HEK293 (cell line): ENCODE data around the gene ZFYVE28.

Experiments used
- CTCF ChIA-PET: fragments of 350-600 bp; formaldehyde crosslinking; extraction: SDS; loops from one replicate; lab custom pipeline; 2021; ENCODE audit warnings: antibody characterized with exemption; lab: Yijun Ruan, JAX
- POLR2A ChIA-PET: fragments of 300-600 bp; formaldehyde crosslinking; extraction: SDS; loops from one replicate; lab custom pipeline; 2020; ENCODE audit warnings: antibody characterized with exemption, inconsistent platforms; lab: Yijun Ruan, JAX
- H3K27ac ChIP-seq: fragments of 200-500 bp; sonication (Bioruptor generic); 2 replicates; pipeline ENCODE4 v1.5.1; 2014; ENCODE audit warnings: low read depth, low read length, control low read depth, inconsistent platforms; ENCODE audit errors: extremely low read depth
- H3K36me3 ChIP-seq, 2 experiments: fragments of 200-500 bp in 1 of 2; sonication (Bioruptor generic) in 1 of 2; 1 replicate in 1 of 2; 2 replicates in 1 of 2; pipeline ENCODE4 v1.5.1; 2014 to 2017; ENCODE audit warnings: inconsistent platforms in 2 of 2, low read length in 2 of 2; ENCODE audit not compliant: control insufficient read depth in 2 of 2, insufficient read depth in 1 of 2
- H3K4me1 ChIP-seq: fragments of 200-500 bp; sonication (Bioruptor generic); 2 replicates; pipeline ENCODE4 v1.5.1; 2014; ENCODE audit warnings: mild to moderate bottlenecking, low read length, inconsistent platforms; ENCODE audit not compliant: control insufficient read depth, insufficient read depth
- H3K4me3 ChIP-seq: 2 replicates; pipeline ENCODE4 v1.5.1; 2011; ENCODE audit warnings: low read depth, mild to moderate bottlenecking, control low read depth, low read length, moderate library complexity
- H3K9me3 ChIP-seq: fragments of 200-500 bp; sonication (Bioruptor generic); 2 replicates; pipeline ENCODE4 v1.5.1; 2014; ENCODE audit warnings: low read depth, low read length, inconsistent platforms; ENCODE audit not compliant: control insufficient read depth, insufficient read depth
- BCL11B ChIP-seq: fragments of 450-650 bp; formaldehyde crosslinking; IDR thresholded peaks from 2 replicates; pipeline ENCODE4 v1.5.1; 2016; ENCODE audit warnings: low read depth, missing biosample characterization, missing genetic modification characterization
- GFI1B ChIP-seq: fragments of 450-650 bp; formaldehyde crosslinking; IDR thresholded peaks from 2 replicates; pipeline ENCODE4 v1.5.1; 2016; ENCODE audit warnings: missing biosample characterization, missing genetic modification characterization
- GLI4 ChIP-seq: fragments of 450-650 bp; formaldehyde crosslinking; IDR thresholded peaks from 2 replicates; pipeline ENCODE4 v1.5.1; 2016; ENCODE audit warnings: missing biosample characterization, missing genetic modification characterization
- GLIS1 ChIP-seq: fragments of 450-650 bp; formaldehyde crosslinking; IDR thresholded peaks from 2 replicates; pipeline ENCODE4 v1.5.1; 2016; ENCODE audit warnings: missing biosample characterization, missing genetic modification characterization
- KLF9 ChIP-seq: fragments of 450-650 bp; formaldehyde crosslinking; IDR thresholded peaks from 2 replicates; pipeline ENCODE4 v1.5.1; 2016; ENCODE audit warnings: missing biosample characterization, missing genetic modification characterization, low read depth
- OVOL3 ChIP-seq: fragments of 450-650 bp; formaldehyde crosslinking; IDR thresholded peaks from 2 replicates; pipeline ENCODE4 v1.5.1; 2016; ENCODE audit warnings: missing biosample characterization, missing genetic modification characterization
- SP3 ChIP-seq: fragments of 450-650 bp; formaldehyde crosslinking; IDR thresholded peaks from 2 replicates; pipeline ENCODE4 v1.5.1; 2016; ENCODE audit warnings: missing biosample characterization, missing genetic modification characterization
- SP7 ChIP-seq: fragments of 450-650 bp; formaldehyde crosslinking; IDR thresholded peaks from 2 replicates; pipeline ENCODE4 v1.5.1; 2016; ENCODE audit warnings: missing biosample characterization, missing genetic modification characterization
- YY1 ChIP-seq: fragments of 450-650 bp; formaldehyde crosslinking; IDR thresholded peaks from 2 replicates; pipeline ENCODE4 v1.5.1; 2018; ENCODE audit warnings: missing biosample characterization, missing genetic modification characterization
- YY2 ChIP-seq: fragments of 450-650 bp; formaldehyde crosslinking; IDR thresholded peaks from 2 replicates; pipeline ENCODE4 v1.5.1; 2016; ENCODE audit warnings: missing biosample characterization, missing genetic modification characterization
- ZBTB17 ChIP-seq: fragments of 450-650 bp; formaldehyde crosslinking; IDR thresholded peaks from 2 replicates; pipeline ENCODE4 v1.5.1; 2016; ENCODE audit warnings: missing biosample characterization, missing genetic modification characterization
- ZBTB7A ChIP-seq: fragments of 450-650 bp; formaldehyde crosslinking; IDR thresholded peaks from 2 replicates; pipeline ENCODE4 v1.5.1; 2016; ENCODE audit warnings: low read depth, missing biosample characterization, missing genetic modification characterization
- ZFHX2 ChIP-seq: fragments of 450-650 bp; formaldehyde crosslinking; conservative IDR thresholded peaks from 2 replicates; pipeline ENCODE4 v1.5.1; 2016; ENCODE audit warnings: missing biosample characterization, missing genetic modification characterization
- ZNF174 ChIP-seq: fragments of 450-650 bp; formaldehyde crosslinking; IDR thresholded peaks from 2 replicates; pipeline ENCODE4 v1.5.0; 2017; ENCODE audit warnings: missing biosample characterization, mild to moderate bottlenecking, missing genetic modification characterization
- ZNF302 ChIP-seq: fragments of 450-650 bp; formaldehyde crosslinking; IDR thresholded peaks from 2 replicates; pipeline ENCODE4 v1.5.1; 2016; ENCODE audit warnings: missing biosample characterization, missing genetic modification characterization, low read depth
- ZNF324 ChIP-seq: fragments of 450-650 bp; formaldehyde crosslinking; IDR thresholded peaks from 2 replicates; pipeline ENCODE4 v1.5.1; 2016; ENCODE audit warnings: missing biosample characterization, missing genetic modification characterization
- ZNF341 ChIP-seq: fragments of 450-650 bp; formaldehyde crosslinking; IDR thresholded peaks from 2 replicates; pipeline ENCODE4; 2016; ENCODE audit warnings: low read depth, missing biosample characterization, missing genetic modification characterization
- ZNF37A ChIP-seq: fragments of 450-650 bp; IDR thresholded peaks from 2 replicates; pipeline ENCODE4 v1.5.1; 2018; ENCODE audit warnings: missing biosample characterization, missing genetic modification characterization
- ZNF404 ChIP-seq: fragments of 450-650 bp; formaldehyde crosslinking; IDR thresholded peaks from 2 replicates; pipeline ENCODE4 v1.5.1; 2017; ENCODE audit warnings: missing biosample characterization, missing genetic modification characterization
- ZNF416 ChIP-seq: fragments of 450-650 bp; formaldehyde crosslinking; IDR thresholded peaks from 2 replicates; pipeline ENCODE4 v1.5.1; 2016; ENCODE audit warnings: missing biosample characterization, missing genetic modification characterization
- ZNF544 ChIP-seq: fragments of 450-650 bp; formaldehyde crosslinking; IDR thresholded peaks from 2 replicates; pipeline ENCODE4 v1.5.0; 2017; ENCODE audit warnings: missing biosample characterization, missing genetic modification characterization
- ZNF549 ChIP-seq: fragments of 450-650 bp; IDR thresholded peaks from 2 replicates; pipeline ENCODE4 v1.5.1; 2018; ENCODE audit warnings: missing biosample characterization, missing genetic modification characterization, mild to moderate bottlenecking, inconsistent platforms, moderate library complexity
- ZNF560 ChIP-seq: fragments of 450-650 bp; formaldehyde crosslinking; IDR thresholded peaks from 2 replicates; pipeline ENCODE4 v1.5.1; 2017; ENCODE audit warnings: missing biosample characterization, missing genetic modification characterization, borderline replicate concordance
- ZNF571 ChIP-seq: fragments of 450-650 bp; formaldehyde crosslinking; IDR thresholded peaks from 2 replicates; pipeline ENCODE4 v1.5.0; 2017; ENCODE audit warnings: missing biosample characterization, missing genetic modification characterization
- ZNF610 ChIP-seq: fragments of 450-650 bp; formaldehyde crosslinking; IDR thresholded peaks from 2 replicates; pipeline ENCODE4 v1.5.1; 2016; ENCODE audit warnings: missing biosample characterization, missing genetic modification characterization, borderline replicate concordance
- ZNF621 ChIP-seq: fragments of 450-650 bp; formaldehyde crosslinking; IDR thresholded peaks from 2 replicates; pipeline ENCODE4 v1.5.1; 2017; ENCODE audit warnings: missing biosample characterization, missing genetic modification characterization
- ZNF776 ChIP-seq: fragments of 450-650 bp; formaldehyde crosslinking; IDR thresholded peaks from 2 replicates; pipeline ENCODE4 v1.5.0; 2017; ENCODE audit warnings: missing biosample characterization, missing genetic modification characterization, borderline replicate concordance
- ZNF785 ChIP-seq: fragments of 450-650 bp; formaldehyde crosslinking; IDR thresholded peaks from 2 replicates; pipeline ENCODE4 v1.5.1; 2016; ENCODE audit warnings: missing biosample characterization, missing genetic modification characterization
- TF ChIP-seq, protein P1 (sequence below): fragments of 450-650 bp; IDR thresholded peaks from 2 replicates; pipeline ENCODE4 v1.5.1; 2018; ENCODE audit warnings: missing biosample characterization, mild to moderate bottlenecking, missing genetic modification characterization

ZFYVE28 gene

GRCh38 chr4:2241410-2242353 lies 176.8 kb downstream of the ZFYVE28 start, which contains the start of the genes HAUS3 and POLN (continued):
- TF ChIP-seq ZNF610 (tag by site-specific recombination): no peak
- peak; percentile 90 for TF ChIP-seq SP3 (tag by site-specific recombination)
- no peak for TF ChIP-seq ZNF776
- no peak for TF ChIP-seq BCL11B (tag by site-specific recombination)
- TF ChIP-seq ZNF174: no peak
- TF ChIP-seq KLF9 (tag by site-specific recombination): peak; percentile 46; the same call in 1 of the 2 replicates
- no peak for TF ChIP-seq ZNF544 (tag by site-specific recombination)
- no peak for TF ChIP-seq SP7
- TF ChIP-seq ZNF302 (tag by site-specific recombination): no peak
- no peak for TF ChIP-seq ZNF621 (tag by site-specific recombination)
- TF ChIP-seq ZNF560 (tag by site-specific recombination): no peak
- TF ChIP-seq YY1: no peak
- TF ChIP-seq ZNF549 (tag by site-specific recombination): no peak
- TF ChIP-seq ZNF571 (tag by site-specific recombination): no peak
- TF ChIP-seq, protein P1, sequence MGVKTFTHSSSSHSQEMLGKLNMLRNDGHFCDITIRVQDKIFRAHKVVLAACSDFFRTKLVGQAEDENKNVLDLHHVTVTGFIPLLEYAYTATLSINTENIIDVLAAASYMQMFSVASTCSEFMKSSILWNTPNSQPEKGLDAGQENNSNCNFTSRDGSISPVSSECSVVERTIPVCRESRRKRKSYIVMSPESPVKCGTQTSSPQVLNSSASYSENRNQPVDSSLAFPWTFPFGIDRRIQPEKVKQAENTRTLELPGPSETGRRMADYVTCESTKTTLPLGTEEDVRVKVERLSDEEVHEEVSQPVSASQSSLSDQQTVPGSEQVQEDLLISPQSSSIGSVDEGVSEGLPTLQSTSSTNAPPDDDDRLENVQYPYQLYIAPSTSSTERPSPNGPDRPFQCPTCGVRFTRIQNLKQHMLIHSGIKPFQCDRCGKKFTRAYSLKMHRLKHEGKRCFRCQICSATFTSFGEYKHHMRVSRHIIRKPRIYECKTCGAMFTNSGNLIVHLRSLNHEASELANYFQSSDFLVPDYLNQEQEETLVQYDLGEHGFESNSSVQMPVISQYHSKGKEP (tag by site-specific recombination): no peak
- TF ChIP-seq GLIS1 (tag by site-specific recombination): peak; percentile 39
- no peak for TF ChIP-seq GLI4 (tag by site-specific recombination)
- no peak for TF ChIP-seq GFI1B (tag by site-specific recombination)
- no peak for TF ChIP-seq ZNF37A (tag by site-specific recombination)
- TF ChIP-seq ZBTB7A (tag by site-specific recombination): peak; percentile 73; the same call in 1 of the 2 replicates
- no peak for TF ChIP-seq ZNF404

DNA sequence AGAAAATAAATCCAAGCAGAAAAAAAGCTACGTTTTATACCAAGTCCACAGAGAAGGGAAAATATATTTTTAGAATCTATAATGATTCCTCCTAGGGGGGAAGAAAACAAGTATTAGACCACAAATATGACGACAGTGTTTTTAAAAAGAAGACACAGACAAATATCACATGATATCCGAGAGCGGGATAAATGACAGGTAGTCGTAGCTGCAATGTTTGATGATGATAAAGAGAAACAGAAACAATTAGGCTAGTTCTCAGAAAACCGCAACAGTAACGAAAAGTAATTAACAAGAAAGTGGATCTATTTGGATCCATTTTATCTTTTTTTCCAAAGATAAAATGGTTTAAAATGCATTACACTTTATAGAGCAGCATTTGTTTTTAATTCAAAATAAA lies 177.4 kb downstream of the ZFYVE28 start:
- Histone ChIP-seq H3K27ac (peak overlapping the region; percentile 53; the same call in 1 of the 2 replicates), H3K36me3 (peaks cover 0 to 36% of the 10 kb centered on the region in 2 experiments; a peak in 2 of 3 replicates), H3K4me1 (no peaks in the 10 kb centered on the region; the same call in 1 of the 2 replicates), H3K9me3 (no peaks in the 10 kb centered on the region), H3K4me3 (peak overlapping the region; percentile 81)
- TF ChIP-seq ZNF416 (no peak), ZNF324 (no peak), ZNF785 (tag by site-specific recombination) (no peak), ZFHX2 (tag by site-specific recombination) (no peak), OVOL3 (no peak), ZNF37A (tag by site-specific recombination) (no peak), YY2 (tag by site-specific recombination) (no peak), ZBTB17 (tag by site-specific recombination) (no peak), ZNF341 (tag by site-specific recombination) (no peak)
- ChIA-PET CTCF (interaction anchor here (1.1 to 2.8 kb wide), 2 partner anchors 21 to 22 kb away, joined by 4 to 10 read pairs; no protein-coding TSS in a partner anchor), POLR2A (interaction anchor here (0.9 to 1.4 kb wide), 4 partner anchors 9 to 109 kb away, joined by 3 to 7 read pairs (median 4); partner anchors contain the start of gene MXD4)
